ENCODE data around the gene SLC22A13. TPM values are rescaled to one million over a fixed set of nuclear protein-coding genes. Genes with fewer than 3 reads are reported as not detected.

The SLC22A13 gene
- polyA plus RNA-seq, 1 donor (not counting 4 experiments of a cell fraction or from before 2014, with no cell fraction given), result 0.25 TPM

DNA sequence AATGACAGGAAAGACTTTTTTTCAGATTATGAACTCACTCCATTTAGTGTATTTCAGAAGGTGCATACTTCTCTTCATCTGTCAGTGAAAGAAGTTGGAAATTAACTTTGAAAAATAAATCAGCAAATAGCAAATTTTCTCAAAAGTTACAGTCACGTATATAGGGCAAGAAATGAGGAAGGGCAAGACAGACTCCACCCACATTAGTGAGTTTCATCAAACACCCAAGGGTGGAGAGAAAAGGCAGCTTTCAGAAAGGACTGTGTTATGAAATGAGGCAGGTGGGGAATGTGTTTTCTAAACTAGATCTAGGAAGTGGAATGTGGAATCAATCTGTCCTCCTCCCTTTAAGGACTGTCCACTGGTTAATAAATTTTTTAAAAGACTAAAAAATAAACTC, 2.9 kb downstream of the SLC22A13 start:
- TF ChIP-seq, protein P1, sequence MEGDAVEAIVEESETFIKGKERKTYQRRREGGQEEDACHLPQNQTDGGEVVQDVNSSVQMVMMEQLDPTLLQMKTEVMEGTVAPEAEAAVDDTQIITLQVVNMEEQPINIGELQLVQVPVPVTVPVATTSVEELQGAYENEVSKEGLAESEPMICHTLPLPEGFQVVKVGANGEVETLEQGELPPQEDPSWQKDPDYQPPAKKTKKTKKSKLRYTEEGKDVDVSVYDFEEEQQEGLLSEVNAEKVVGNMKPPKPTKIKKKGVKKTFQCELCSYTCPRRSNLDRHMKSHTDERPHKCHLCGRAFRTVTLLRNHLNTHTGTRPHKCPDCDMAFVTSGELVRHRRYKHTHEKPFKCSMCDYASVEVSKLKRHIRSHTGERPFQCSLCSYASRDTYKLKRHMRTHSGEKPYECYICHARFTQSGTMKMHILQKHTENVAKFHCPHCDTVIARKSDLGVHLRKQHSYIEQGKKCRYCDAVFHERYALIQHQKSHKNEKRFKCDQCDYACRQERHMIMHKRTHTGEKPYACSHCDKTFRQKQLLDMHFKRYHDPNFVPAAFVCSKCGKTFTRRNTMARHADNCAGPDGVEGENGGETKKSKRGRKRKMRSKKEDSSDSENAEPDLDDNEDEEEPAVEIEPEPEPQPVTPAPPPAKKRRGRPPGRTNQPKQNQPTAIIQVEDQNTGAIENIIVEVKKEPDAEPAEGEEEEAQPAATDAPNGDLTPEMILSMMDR (optimal IDR thresholded peaks at IDR 0.05 in 1 of 3, IDR thresholded peaks at IDR 0.05 in 1 of 3, conservative IDR thresholded peaks at IDR 0.05 in 1 of 3; ENCODE audit: extremely low read depth in 1 of 3, insufficient read depth in 2 of 3, low read length in 3 of 3), result no peak
- TF ChIP-seq EZH2 (IDR thresholded peaks at IDR 0.05; ENCODE audit: low read length), result no peak
- FAIRE-seq (no peak), DNase-seq (ENCODE audit: low read depth, low spot score) (no peak)
- Histone ChIP-seq H3K27ac (ENCODE audit: control insufficient read depth, insufficient read depth, low read length) (no peak overlapping the region), H3K27me3 (ENCODE audit: control insufficient read depth, extremely low read depth, insufficient read depth, low read length) (no peaks in the 10 kb centered on the region), H3K4me2 (ENCODE audit: control insufficient read depth, extremely low read depth, insufficient read depth, low read depth, low read length) (no peak overlapping the region), H3K9me1 (ENCODE audit: control insufficient read depth, extremely low read depth, insufficient read depth, low read length) (no peaks in the 10 kb centered on the region), H3K36me3 (ENCODE audit: control insufficient read depth in 2 of 2, extremely low read depth in 1 of 2, insufficient read depth in 2 of 2, low read length in 2 of 2) (peaks cover 3 to 6% of the 10 kb centered on the region in 2 experiments), H2AFZ (ENCODE audit: control insufficient read depth, low read length) (no peak overlapping the region), H3K9ac (ENCODE audit: control insufficient read depth, extremely low read depth, insufficient read depth, low read length) (no peak overlapping the region), H3K79me2 (ENCODE audit: control insufficient read depth, insufficient read depth, low read length) (no peaks in the 10 kb centered on the region), H3K9me3 (ENCODE audit: control insufficient read depth, low read depth, low read length) (no peaks in the 10 kb centered on the region), H3K4me3 (ENCODE audit: control insufficient read depth in 2 of 3, extremely low read depth in 1 of 3, insufficient read depth in 2 of 3, low read depth in 1 of 3, low read length in 3 of 3) (no peak overlapping the region), H4K20me1 (ENCODE audit: control insufficient read depth, extremely low read depth, insufficient read depth, low read length) (no peaks in the 10 kb centered on the region), H3K4me1 (ENCODE audit: control insufficient read depth, extremely low read depth, insufficient read depth, low read length) (no peaks in the 10 kb centered on the region)
- dilution Hi-C loops (cut with MboI; ENCODE audit: extremely low pct_ligation_motif_present, low sequenced_read_pairs), result no loop called here

DNA sequence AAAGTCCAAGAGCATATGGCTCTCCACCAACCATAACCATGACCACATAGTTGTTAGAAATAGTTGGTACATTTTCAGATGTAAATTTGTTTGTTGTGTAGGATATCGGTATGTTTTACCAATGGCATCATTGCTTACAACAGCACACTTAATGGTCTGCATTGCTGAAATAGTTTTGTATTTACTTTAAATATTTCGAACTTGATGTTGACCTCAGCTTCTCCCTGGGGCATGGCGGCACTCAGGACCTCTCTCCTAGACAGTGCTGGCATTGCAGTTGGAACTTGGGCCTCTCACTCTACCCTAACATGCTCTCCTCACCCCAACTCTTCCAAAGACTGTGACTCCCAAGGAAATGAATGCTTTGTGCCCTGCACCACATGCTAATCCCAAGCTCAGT, 5.0 kb downstream of the SLC22A13 start:
- H3K4me2 ChIP-seq (ENCODE audit: control insufficient read depth, extremely low read depth, insufficient read depth, low read depth, low read length), result no peak overlapping the region
- dilution Hi-C loops (cut with MboI; ENCODE audit: extremely low pct_ligation_motif_present, low sequenced_read_pairs), result no loop called here

More for the DNA sequence above, 5.0 kb downstream of the SLC22A13 start:
- FAIRE-seq (no peak), DNase-seq (ENCODE audit: low read depth, low spot score) (no peak)
- no peak overlapping the region for H3K27ac ChIP-seq (ENCODE audit: control insufficient read depth, insufficient read depth, low read length)
- H3K4me1 ChIP-seq (ENCODE audit: control insufficient read depth, extremely low read depth, insufficient read depth, low read length), result no peaks in the 10 kb centered on the region
- TF ChIP-seq, protein P1 (optimal IDR thresholded peaks at IDR 0.05 in 1 of 3, IDR thresholded peaks at IDR 0.05 in 1 of 3, conservative IDR thresholded peaks at IDR 0.05 in 1 of 3; ENCODE audit: extremely low read depth in 1 of 3, insufficient read depth in 2 of 3, low read length in 3 of 3), result no peak
- no peak for TF ChIP-seq EZH2 (IDR thresholded peaks at IDR 0.05; ENCODE audit: low read length)
- no peak overlapping the region for H3K9ac ChIP-seq (ENCODE audit: control insufficient read depth, extremely low read depth, insufficient read depth, low read length)
- no peaks in the 10 kb centered on the region for H4K20me1 ChIP-seq (ENCODE audit: control insufficient read depth, extremely low read depth, insufficient read depth, low read length)
- H3K4me3 ChIP-seq (ENCODE audit: control insufficient read depth in 2 of 3, extremely low read depth in 1 of 3, insufficient read depth in 2 of 3, low read depth in 1 of 3, low read length in 3 of 3), result no peak overlapping the region
- peaks cover 3 to 17% of the 10 kb centered on the region in 2 experiments for H3K36me3 ChIP-seq (ENCODE audit: control insufficient read depth in 2 of 2, extremely low read depth in 1 of 2, insufficient read depth in 2 of 2, low read length in 2 of 2)
- no peaks in the 10 kb centered on the region for H3K27me3 ChIP-seq (ENCODE audit: control insufficient read depth, extremely low read depth, insufficient read depth, low read length)
- H2AFZ ChIP-seq (ENCODE audit: control insufficient read depth, low read length), result no peak overlapping the region
- H3K9me3 ChIP-seq (ENCODE audit: control insufficient read depth, low read depth, low read length), result no peaks in the 10 kb centered on the region
- no peaks in the 10 kb centered on the region for H3K79me2 ChIP-seq (ENCODE audit: control insufficient read depth, insufficient read depth, low read length)
- no peaks in the 10 kb centered on the region for H3K9me1 ChIP-seq (ENCODE audit: control insufficient read depth, extremely low read depth, insufficient read depth, low read length)

Measured in keratinocyte (primary cell).